ENCODE measurements around the gene UBE2Z.

The UBE2Z gene

GRCh38 chr17:48890086-48890485 lies 18.1 kb upstream of the UBE2Z start:
- Mint-ChIP-seq H3K36me3 (peaks cover 5% of the 10 kb centered on the region), H3K4me3 (no peak overlapping the region), H3K27ac (no peak overlapping the region)

DNA sequence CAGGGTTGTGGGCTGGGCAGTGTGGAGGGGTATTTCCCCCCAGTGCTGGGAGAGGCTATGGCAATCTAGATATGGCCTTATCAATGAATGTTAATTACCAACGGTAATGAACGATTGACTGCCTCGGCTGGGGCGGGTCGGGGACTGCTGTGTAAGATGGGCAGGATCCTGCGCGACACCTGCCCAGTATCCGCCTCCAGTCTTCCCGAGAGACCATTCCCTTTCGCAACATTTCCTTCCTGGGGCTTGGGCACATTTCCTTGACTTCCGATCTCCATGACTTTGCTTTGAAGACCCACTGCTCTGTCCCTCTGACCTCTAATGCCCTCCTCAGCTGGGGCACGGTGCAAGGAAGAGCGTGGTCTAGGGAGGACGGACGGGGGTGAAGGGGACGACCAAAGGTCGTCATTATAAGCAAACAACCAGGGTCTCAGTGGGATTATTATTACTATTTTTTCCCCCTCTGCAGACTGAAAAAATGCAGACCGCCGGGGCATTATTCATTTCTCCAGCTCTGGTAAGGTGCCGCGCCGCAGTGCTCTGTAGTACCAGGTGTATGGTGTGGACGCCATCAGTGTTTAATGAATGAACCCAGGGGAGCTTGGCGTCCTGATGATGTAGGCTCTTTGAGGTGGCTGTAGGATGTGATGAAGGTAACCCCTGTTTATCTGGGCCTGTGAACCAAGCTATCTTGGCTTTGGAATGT lies 15.1 kb upstream of the UBE2Z start:
- Mint-ChIP-seq H3K9me3 (ENCODE audit: low read depth) (no peaks in the 10 kb centered on the region), H3K27me3 (no peaks in the 10 kb centered on the region), H3K27ac (peak overlapping the region; percentile 97), H3K4me1 (ENCODE audit: low read depth) (peaks cover 35% of the 10 kb centered on the region), H3K4me3 (peak overlapping the region; percentile 94), H3K36me3 (peaks cover 12% of the 10 kb centered on the region)

More at GRCh38 chr17:48890086-48890485, 18.1 kb upstream of the UBE2Z start:
- Mint-ChIP-seq H3K4me1 (ENCODE audit: low read depth) (peaks cover 26% of the 10 kb centered on the region), H3K9me3 (ENCODE audit: low read depth) (no peaks in the 10 kb centered on the region), H3K27me3 (no peaks in the 10 kb centered on the region)

GRCh38 chr17:48893646-48894508 lies 14.3 kb upstream of the UBE2Z start:
- H3K9me3 Mint-ChIP-seq (ENCODE audit: low read depth) = no peaks in the 10 kb centered on the region
- peaks cover 15% of the 10 kb centered on the region for H3K36me3 Mint-ChIP-seq
- peaks cover 35% of the 10 kb centered on the region for H3K4me1 Mint-ChIP-seq (ENCODE audit: low read depth)
- peak overlapping the region; percentile 94 for H3K4me3 Mint-ChIP-seq
- H3K27ac Mint-ChIP-seq = peak overlapping the region; percentile 97
- no peaks in the 10 kb centered on the region for H3K27me3 Mint-ChIP-seq

DNA sequence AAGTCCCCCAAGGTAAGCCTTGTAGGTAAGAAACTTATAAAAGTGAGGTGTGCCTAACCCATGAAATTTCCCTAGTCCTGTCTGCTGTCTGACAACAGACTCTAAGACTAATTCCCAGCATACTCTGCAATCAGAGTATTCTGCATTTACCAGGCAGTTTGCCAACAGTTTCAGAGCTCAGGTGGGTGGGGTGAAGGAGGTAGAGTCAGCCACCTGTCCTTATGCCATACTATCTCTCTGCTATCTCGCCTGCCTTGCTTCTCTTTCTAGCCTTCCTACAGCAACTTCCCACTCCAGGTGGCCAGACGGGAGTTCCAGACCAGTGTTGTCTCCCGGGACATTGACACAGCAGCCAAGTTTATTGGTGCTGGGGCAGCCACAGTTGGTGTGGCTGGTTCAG lies 13.3 kb upstream of the UBE2Z start:
- Mint-ChIP-seq H3K27ac (peak overlapping the region; percentile 58), H3K9me3 (ENCODE audit: low read depth) (no peaks in the 10 kb centered on the region)

DNA sequence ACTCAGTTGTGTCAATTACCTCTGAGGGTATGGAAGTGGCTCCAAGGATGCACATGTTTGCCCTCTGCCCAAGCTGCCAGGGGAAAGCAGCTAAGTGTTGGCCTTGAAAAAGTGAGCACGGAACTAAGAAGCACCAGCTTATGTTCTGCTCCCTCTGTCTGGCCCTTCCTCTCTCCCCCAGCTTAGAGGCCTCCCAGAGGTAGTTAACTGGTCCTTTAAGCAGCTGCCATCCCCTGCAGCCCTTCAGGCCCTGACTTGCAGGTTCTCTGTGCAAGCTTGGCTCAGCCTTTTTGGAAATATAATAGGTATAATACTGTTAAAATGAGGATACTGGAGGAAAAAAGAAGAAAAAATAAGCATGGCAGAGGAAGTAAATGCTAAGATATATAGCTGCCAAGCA lies 7.0 kb upstream of the UBE2Z start:
- peaks cover 10% of the 10 kb centered on the region for H3K36me3 Mint-ChIP-seq
- H3K27ac Mint-ChIP-seq = no peak overlapping the region
- H3K9me3 Mint-ChIP-seq (ENCODE audit: low read depth) = no peaks in the 10 kb centered on the region
- peaks cover 1% of the 10 kb centered on the region for H3K4me1 Mint-ChIP-seq (ENCODE audit: low read depth)
- no peaks in the 10 kb centered on the region for H3K27me3 Mint-ChIP-seq
- H3K4me3 Mint-ChIP-seq = no peak overlapping the region

More for the DNA sequence above, 13.3 kb upstream of the UBE2Z start:
- peaks cover 35% of the 10 kb centered on the region for H3K4me1 Mint-ChIP-seq (ENCODE audit: low read depth)
- peak overlapping the region; percentile 42 for H3K4me3 Mint-ChIP-seq
- no peaks in the 10 kb centered on the region for H3K27me3 Mint-ChIP-seq
- peaks cover 15% of the 10 kb centered on the region for H3K36me3 Mint-ChIP-seq

DNA sequence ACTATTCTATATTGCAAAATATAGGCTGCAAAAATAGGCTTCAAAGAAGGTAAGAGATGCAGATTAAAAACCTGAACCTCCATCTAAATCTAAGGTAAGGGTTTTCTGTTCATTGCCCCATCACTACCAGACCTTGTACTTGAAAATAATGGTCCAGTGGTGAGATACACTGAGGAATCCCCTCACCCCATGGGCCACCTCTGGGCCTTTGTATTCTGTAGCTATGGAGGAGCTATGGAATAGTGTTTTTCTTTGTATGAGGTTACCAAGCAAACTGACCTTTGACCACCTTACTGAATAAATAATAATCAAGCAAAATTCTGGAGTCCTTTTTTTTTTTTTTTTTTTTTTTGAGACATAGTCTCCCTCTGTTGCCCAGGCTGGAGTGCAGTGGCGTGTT lies 4.8 kb upstream of the UBE2Z start:
- Mint-ChIP-seq H3K4me1 (ENCODE audit: low read depth) (peaks cover 7% of the 10 kb centered on the region), H3K4me3 (no peak overlapping the region), H3K27me3 (no peaks in the 10 kb centered on the region), H3K36me3 (no peaks in the 10 kb centered on the region), H3K27ac (no peak overlapping the region), H3K9me3 (ENCODE audit: low read depth) (no peaks in the 10 kb centered on the region)

DNA sequence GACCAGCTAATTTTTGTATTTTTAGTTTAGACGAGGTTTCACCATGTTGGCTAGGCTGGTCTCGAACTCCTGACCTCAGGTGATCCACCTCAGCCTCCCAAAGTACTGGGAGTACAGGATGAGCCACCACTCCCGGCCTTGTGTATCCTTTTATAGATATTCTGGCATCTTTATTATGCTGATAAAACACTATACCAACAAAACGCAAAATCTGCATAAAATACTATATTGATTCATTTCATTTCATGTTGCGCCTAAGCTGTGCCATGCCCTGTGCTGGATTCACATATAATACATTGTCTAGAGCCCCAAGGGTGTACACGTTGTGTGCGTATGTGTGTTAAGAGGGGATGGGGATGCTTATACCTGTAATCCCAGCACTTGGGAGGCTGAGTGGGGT lies 3.8 kb upstream of the UBE2Z start:
- H3K27me3 Mint-ChIP-seq = no peaks in the 10 kb centered on the region
- H3K27ac Mint-ChIP-seq = no peak overlapping the region
- H3K4me1 Mint-ChIP-seq (ENCODE audit: low read depth) = peaks cover 9% of the 10 kb centered on the region

GRCh38 chr17:48905987-48906515 lies 2.2 kb upstream of the UBE2Z start:
- no peaks in the 10 kb centered on the region for H3K27me3 Mint-ChIP-seq
- H3K27ac Mint-ChIP-seq = no peak overlapping the region
- peaks cover 5% of the 10 kb centered on the region for H3K36me3 Mint-ChIP-seq
- no peaks in the 10 kb centered on the region for H3K9me3 Mint-ChIP-seq (ENCODE audit: low read depth)
- H3K4me1 Mint-ChIP-seq (ENCODE audit: low read depth) = peaks cover 25% of the 10 kb centered on the region
- peak overlapping the region; percentile 17 for H3K4me3 Mint-ChIP-seq

More for the DNA sequence above, 3.8 kb upstream of the UBE2Z start:
- H3K4me3 Mint-ChIP-seq = no peak overlapping the region
- peaks cover 2% of the 10 kb centered on the region for H3K36me3 Mint-ChIP-seq
- no peaks in the 10 kb centered on the region for H3K9me3 Mint-ChIP-seq (ENCODE audit: low read depth)

- peak overlapping the region; percentile 98 for H3K27ac Mint-ChIP-seq
- no peaks in the 10 kb centered on the region for H3K27me3 Mint-ChIP-seq
Measured at GRCh38 chr17:48907713-48908046, 527 bp upstream of the UBE2Z start.

DNA sequence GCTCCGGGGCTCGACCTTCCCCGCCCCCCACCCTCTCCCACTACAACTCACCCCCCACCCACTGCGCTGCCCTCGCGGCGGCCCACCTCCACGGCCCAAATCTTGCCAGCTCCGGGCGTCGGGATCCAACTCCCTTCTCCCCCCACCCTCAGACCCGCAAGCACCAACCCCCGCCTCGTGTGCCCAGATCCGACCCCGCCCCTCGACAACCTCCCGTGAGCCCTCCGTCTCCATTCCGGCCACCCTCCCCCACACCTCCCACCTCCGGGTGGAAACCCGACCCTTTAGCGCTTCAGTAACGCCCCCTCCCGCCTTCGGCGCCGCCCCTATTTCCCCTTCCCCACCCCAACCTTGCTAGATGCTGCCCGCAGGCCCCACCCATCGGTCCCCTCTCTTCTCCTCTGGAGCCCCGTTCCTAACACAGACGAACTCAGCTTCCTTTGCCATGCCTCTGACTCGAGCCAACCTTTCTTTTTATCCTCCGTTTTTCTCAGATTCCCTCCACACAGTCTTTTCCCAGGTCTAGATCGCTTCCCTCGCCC lies 717 bp downstream of the UBE2Z start:
- Mint-ChIP-seq H3K36me3 (peaks cover 15% of the 10 kb centered on the region), H3K9me3 (ENCODE audit: low read depth) (no peaks in the 10 kb centered on the region), H3K27me3 (no peaks in the 10 kb centered on the region), H3K4me3 (peak overlapping the region; percentile 96), H3K27ac (peak overlapping the region; percentile 98), H3K4me1 (ENCODE audit: low read depth) (peaks cover 53% of the 10 kb centered on the region)

More at GRCh38 chr17:48907713-48908046, 527 bp upstream of the UBE2Z start:
- peaks cover 40% of the 10 kb centered on the region for H3K4me1 Mint-ChIP-seq (ENCODE audit: low read depth)
- no peaks in the 10 kb centered on the region for H3K9me3 Mint-ChIP-seq (ENCODE audit: low read depth)
- peak overlapping the region; percentile 95 for H3K4me3 Mint-ChIP-seq
- peaks cover 10% of the 10 kb centered on the region for H3K36me3 Mint-ChIP-seq

DNA sequence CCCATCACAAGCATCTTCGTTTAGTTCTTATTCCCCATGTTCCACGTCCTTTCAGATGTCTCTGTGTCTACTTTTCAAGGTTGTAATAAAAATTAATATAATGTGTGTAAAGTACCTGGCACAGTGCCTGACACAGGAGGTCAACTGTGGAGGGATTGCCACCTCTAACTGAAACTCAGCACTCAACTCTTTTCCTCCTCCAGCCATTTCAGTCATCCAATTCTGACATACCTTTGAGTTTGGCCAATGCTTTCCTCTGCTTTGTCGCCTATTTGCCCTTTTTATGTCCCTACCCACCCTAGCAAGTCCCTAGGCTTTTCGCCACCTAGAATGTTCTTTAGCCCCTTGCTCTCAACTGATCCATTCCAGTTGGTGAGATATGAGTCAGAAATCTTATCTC lies 1.6 kb downstream of the UBE2Z start:
- Mint-ChIP-seq H3K4me3 (peak overlapping the region; percentile 96), H3K36me3 (peaks cover 23% of the 10 kb centered on the region), H3K9me3 (ENCODE audit: low read depth) (no peaks in the 10 kb centered on the region), H3K27ac (peak overlapping the region; percentile 98), H3K27me3 (no peaks in the 10 kb centered on the region), H3K4me1 (ENCODE audit: low read depth) (peaks cover 61% of the 10 kb centered on the region)

GRCh38 chr17:48910370-48910769 lies 2.2 kb downstream of the UBE2Z start:
- peaks cover 67% of the 10 kb centered on the region for H3K4me1 Mint-ChIP-seq (ENCODE audit: low read depth)
- H3K9me3 Mint-ChIP-seq (ENCODE audit: low read depth) = no peaks in the 10 kb centered on the region
- H3K4me3 Mint-ChIP-seq = peak overlapping the region; percentile 96
- H3K27ac Mint-ChIP-seq = peak overlapping the region; percentile 98
- H3K36me3 Mint-ChIP-seq = peaks cover 23% of the 10 kb centered on the region
- H3K27me3 Mint-ChIP-seq = no peaks in the 10 kb centered on the region

- peaks cover 79% of the 10 kb centered on the region for H3K4me1 Mint-ChIP-seq (ENCODE audit: low read depth)
- H3K9me3 Mint-ChIP-seq (ENCODE audit: low read depth) = no peaks in the 10 kb centered on the region
- no peaks in the 10 kb centered on the region for H3K27me3 Mint-ChIP-seq
- H3K27ac Mint-ChIP-seq = peak overlapping the region; percentile 61
- H3K36me3 Mint-ChIP-seq = peaks cover 26% of the 10 kb centered on the region
- H3K4me3 Mint-ChIP-seq = peak overlapping the region; percentile 24
Measured at GRCh38 chr17:48912476-48912875, 4.3 kb downstream of the UBE2Z start.

DNA sequence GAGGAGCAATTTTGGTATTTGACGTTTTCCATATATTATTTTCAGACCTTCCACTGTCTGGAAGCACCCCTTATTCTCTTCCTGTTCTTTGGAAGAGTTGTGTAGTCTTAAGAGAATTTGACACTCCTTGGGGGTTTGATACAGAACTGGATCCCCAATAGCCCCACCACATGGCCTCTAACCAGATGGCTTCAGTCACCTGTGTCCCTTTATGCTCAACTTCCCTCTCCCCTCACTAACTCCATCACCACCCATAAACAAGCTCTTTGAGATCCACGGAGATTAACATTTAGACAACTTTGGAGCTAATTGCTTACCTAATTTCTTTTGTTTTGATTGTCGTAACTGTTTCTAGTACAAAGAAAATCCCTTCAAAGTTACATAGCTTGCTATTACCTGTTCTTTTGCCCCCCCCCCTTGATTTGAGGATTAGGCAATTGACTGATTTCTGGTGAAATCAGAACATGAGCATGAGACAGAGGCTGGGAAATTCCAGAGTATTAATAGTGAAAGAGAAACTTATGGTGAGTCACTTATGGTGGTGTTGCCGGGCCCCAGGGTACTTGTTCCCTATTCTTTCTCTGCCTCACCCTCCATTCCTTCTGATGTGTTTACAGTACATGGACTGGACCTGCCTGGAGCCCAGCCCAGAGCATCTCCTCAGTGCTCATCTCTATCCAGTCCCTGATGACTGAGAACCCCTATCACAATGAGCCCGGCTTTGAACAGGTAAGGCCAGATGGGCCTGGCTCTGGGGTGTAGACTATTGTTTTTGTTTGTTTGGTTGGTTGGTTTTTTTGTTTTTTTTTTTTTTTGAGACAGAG lies 7.5 kb downstream of the UBE2Z start:
- Mint-ChIP-seq H3K4me1 (ENCODE audit: low read depth) (peaks cover 57% of the 10 kb centered on the region), H3K4me3 (peak overlapping the region; percentile 88), H3K36me3 (peaks cover 22% of the 10 kb centered on the region), H3K27ac (peak overlapping the region; percentile 99), H3K27me3 (no peaks in the 10 kb centered on the region), H3K9me3 (ENCODE audit: low read depth) (no peaks in the 10 kb centered on the region)

Measured in activated naive CD8-positive, alpha-beta T cell (primary cell).